Prostate gland (tissue), 2 donors: ENCODE data around the gene MTMR11.

Source experiments
- POLR2A ChIP-seq: fragments of 450-650 bp; IDR thresholded peaks from one replicate; pipeline ENCODE4 v1.6.1; 2016; ENCODE audit warnings: antibody characterized with exemption, mild to moderate bottlenecking
- POLR2AphosphoS5 ChIP-seq: sonication (generic); formaldehyde crosslinking; IDR thresholded peaks from one replicate; pipeline ENCODE4 v1.6.1; 2017; ENCODE audit warnings: antibody characterized with exemption
- TF ChIP-seq, protein P1 (sequence below), 4 experiments: fragments of 200-600 bp in 2 of 4; fragments of 450-650 bp in 2 of 4; sonication (generic) in 2 of 4; IDR thresholded peaks; 1 replicate in 3 of 4; 2 replicates in 1 of 4; pipeline ENCODE4 v1.5.1; 2016 to 2019; ENCODE audit warnings: antibody characterized with exemption in 4 of 4, mild to moderate bottlenecking in 2 of 4, moderate library complexity in 2 of 4

DNA sequence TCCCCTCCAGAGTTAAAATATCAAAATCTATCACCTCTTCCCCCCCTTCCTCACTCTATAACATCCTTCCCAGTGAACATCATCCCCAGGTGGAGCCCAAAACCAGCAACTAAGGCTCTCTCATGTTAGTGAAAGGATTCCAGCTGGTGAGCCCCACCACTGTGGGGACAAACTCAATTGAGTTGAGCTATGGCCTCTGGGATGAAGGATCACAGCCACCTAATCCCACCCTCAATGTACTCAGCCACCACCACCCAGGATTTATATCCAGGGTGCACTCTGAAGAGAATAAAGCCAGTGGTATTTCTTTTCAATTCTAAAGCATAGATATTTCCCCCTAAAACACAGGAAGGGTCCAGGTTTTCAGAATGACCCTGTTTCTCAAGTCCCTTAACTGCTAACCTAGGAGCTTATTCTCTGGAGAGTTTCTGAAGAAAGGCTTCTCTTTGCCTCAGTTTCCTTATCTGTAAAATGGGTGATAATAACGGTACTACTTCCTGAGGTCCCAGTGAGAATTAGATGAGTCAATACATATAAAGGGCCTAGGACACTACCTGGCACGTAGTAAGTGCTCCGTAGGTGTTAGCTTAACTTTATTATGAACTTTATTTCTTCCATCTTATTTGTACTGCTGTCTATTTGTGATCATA, 53.0 kb downstream of the MTMR11 start:
- TF ChIP-seq, protein P1, sequence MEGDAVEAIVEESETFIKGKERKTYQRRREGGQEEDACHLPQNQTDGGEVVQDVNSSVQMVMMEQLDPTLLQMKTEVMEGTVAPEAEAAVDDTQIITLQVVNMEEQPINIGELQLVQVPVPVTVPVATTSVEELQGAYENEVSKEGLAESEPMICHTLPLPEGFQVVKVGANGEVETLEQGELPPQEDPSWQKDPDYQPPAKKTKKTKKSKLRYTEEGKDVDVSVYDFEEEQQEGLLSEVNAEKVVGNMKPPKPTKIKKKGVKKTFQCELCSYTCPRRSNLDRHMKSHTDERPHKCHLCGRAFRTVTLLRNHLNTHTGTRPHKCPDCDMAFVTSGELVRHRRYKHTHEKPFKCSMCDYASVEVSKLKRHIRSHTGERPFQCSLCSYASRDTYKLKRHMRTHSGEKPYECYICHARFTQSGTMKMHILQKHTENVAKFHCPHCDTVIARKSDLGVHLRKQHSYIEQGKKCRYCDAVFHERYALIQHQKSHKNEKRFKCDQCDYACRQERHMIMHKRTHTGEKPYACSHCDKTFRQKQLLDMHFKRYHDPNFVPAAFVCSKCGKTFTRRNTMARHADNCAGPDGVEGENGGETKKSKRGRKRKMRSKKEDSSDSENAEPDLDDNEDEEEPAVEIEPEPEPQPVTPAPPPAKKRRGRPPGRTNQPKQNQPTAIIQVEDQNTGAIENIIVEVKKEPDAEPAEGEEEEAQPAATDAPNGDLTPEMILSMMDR (IDR thresholded peaks at IDR 0.05): no peak
- no peak for TF ChIP-seq POLR2A
- no peak for TF ChIP-seq POLR2AphosphoS5
